ENCODE measurements around the gene PSMD1. TPM values are rescaled to one million over a fixed set of nuclear protein-coding genes. Genes with fewer than 3 reads are reported as not detected.

The PSMD1 gene
- total RNA-seq, 1 donor from 2014 or later = 83.3 TPM

DNA sequence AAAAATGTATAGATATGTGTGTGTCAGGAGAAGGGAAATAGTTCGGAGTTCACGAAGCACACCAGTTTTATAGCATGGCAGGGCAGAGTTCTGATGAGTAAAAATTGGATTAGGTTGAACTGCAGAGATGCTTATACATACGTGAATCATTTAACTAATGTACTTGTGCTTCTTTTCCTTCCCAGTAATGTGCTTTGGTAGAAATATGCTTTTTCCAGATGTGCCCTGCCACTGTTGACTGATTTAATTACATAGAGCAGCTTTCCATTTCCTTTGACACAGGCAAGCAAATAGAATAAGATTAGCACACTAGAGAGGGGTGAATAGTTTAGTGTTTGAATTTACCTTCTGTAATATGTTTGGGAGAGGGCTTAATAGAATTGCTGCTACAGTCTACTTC lies 112.8 kb downstream of the PSMD1 start:
- Mint-ChIP-seq H3K27me3 (ENCODE audit: low read depth) (no peaks in the 10 kb centered on the region), H3K4me3 (no peak overlapping the region), H3K9me3 (no peaks in the 10 kb centered on the region), H3K36me3 (peaks cover 47% of the 10 kb centered on the region), H3K27ac (peak overlapping the region; percentile 9), H3K4me1 (peaks cover 20% of the 10 kb centered on the region)
- no peak for DNase-seq (ENCODE audit: low spot score in 2 of 2, unreplicated experiment in 2 of 2)
- TF ChIP-seq, protein P1, sequence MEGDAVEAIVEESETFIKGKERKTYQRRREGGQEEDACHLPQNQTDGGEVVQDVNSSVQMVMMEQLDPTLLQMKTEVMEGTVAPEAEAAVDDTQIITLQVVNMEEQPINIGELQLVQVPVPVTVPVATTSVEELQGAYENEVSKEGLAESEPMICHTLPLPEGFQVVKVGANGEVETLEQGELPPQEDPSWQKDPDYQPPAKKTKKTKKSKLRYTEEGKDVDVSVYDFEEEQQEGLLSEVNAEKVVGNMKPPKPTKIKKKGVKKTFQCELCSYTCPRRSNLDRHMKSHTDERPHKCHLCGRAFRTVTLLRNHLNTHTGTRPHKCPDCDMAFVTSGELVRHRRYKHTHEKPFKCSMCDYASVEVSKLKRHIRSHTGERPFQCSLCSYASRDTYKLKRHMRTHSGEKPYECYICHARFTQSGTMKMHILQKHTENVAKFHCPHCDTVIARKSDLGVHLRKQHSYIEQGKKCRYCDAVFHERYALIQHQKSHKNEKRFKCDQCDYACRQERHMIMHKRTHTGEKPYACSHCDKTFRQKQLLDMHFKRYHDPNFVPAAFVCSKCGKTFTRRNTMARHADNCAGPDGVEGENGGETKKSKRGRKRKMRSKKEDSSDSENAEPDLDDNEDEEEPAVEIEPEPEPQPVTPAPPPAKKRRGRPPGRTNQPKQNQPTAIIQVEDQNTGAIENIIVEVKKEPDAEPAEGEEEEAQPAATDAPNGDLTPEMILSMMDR (IDR thresholded peaks at IDR 0.05; ENCODE audit: unreplicated experiment) = no peak

DNA sequence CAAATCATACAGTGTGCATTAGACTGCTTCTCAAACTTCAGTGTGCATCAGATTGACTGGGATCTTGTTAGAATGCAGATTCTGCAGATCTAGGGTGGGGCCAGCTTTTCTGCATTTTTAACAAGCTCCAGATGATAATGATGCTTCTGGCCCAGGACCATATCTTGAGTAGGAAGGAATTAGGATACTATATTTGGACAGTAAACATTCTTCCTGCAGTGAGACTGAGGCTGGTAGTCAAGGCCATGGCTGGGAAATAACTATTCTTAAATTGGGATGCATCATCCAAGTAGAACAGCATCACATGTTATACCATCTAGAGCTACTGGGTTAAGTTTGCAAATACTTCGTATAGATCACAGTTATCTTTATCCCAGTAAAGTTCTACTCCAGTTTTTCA lies 113.4 kb downstream of the PSMD1 start:
- H3K9me3 Mint-ChIP-seq = no peaks in the 10 kb centered on the region
- no peak for DNase-seq (ENCODE audit: low spot score in 2 of 2, unreplicated experiment in 2 of 2)
- peak overlapping the region; percentile 9 for H3K27ac Mint-ChIP-seq
- TF ChIP-seq, protein P1 (IDR thresholded peaks at IDR 0.05; ENCODE audit: unreplicated experiment) = no peak
- peaks cover 21% of the 10 kb centered on the region for H3K4me1 Mint-ChIP-seq
- peaks cover 45% of the 10 kb centered on the region for H3K36me3 Mint-ChIP-seq
- no peak overlapping the region for H3K4me3 Mint-ChIP-seq
- no peaks in the 10 kb centered on the region for H3K27me3 Mint-ChIP-seq (ENCODE audit: low read depth)

DNA sequence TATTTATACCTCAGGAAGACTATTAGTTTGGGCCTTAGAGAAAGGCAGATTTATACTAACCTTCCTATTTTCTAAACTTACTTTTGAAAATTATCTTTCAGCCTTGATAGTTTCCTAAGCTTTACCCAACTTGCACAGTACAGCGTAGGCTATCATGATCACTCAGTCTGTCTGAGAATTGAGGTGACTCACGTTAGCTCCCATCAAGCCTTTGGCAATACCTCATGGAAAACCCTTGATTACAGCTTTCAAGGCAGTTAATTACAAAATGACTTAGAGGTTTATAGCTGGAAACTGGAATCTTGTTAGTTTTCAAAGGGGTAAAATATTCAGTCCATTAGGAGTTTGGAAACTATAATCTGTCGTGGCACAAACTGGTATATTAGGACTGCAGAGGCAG lies 115.4 kb downstream of the PSMD1 start:
- no peaks in the 10 kb centered on the region for H3K9me3 Mint-ChIP-seq
- H3K27me3 Mint-ChIP-seq (ENCODE audit: low read depth) = no peaks in the 10 kb centered on the region
- H3K27ac Mint-ChIP-seq = no peak overlapping the region
- H3K36me3 Mint-ChIP-seq = peaks cover 37% of the 10 kb centered on the region
- H3K4me3 Mint-ChIP-seq = no peak overlapping the region
- no peak for DNase-seq (ENCODE audit: low spot score in 2 of 2, unreplicated experiment in 2 of 2)
- H3K4me1 Mint-ChIP-seq = peaks cover 21% of the 10 kb centered on the region
- TF ChIP-seq, protein P1 (IDR thresholded peaks at IDR 0.05; ENCODE audit: unreplicated experiment) = no peak

DNA sequence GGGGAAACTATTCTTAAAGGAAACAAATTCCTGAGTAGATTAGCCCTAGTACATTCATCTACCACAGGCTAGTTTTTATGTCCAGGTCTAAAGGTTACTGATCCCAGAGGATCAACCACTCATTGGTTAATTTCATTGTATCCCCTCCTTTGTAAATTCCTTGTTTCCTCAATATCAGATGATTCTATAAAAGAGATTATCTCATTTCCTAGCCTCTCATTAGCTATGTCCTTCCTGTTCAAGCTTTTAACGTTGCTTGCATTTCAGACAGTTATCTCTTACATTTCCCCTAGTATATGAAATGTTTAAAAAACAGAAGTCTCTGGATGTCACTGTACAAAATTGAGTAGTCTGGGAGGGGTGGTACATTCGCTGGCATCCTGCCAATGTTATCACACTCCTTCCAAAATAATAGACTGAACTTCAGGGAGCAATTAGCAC lies 117.6 kb downstream of the PSMD1 start:
- Mint-ChIP-seq H3K36me3 (peaks cover 28% of the 10 kb centered on the region), H3K27ac (peak overlapping the region; percentile 82), H3K4me3 (no peak overlapping the region), H3K9me3 (no peaks in the 10 kb centered on the region), H3K27me3 (ENCODE audit: low read depth) (no peaks in the 10 kb centered on the region), H3K4me1 (peaks cover 17% of the 10 kb centered on the region)
- no peak for DNase-seq (ENCODE audit: low spot score in 2 of 2, unreplicated experiment in 2 of 2)
- TF ChIP-seq, protein P1 (IDR thresholded peaks at IDR 0.05; ENCODE audit: unreplicated experiment) = no peak

DNA sequence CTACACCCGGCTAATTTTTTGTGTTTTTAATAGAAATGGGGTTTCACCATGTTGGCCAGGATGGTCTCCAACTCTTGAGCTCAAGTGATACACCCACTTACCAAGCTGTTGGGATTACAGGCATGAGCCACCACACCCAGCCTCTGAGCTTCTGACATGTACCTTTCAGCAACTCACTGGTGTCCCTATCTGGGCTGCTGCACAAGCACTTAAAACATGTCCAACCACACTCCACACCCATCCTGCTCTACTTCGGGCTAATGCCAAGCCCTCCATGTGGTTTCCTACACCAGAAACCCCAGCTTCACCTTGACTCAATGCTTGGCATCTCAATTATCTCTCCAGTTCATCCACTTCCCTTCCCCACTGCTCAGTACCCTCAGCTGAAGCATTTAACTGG lies 119.4 kb downstream of the PSMD1 start:
- Mint-ChIP-seq H3K4me1 (peaks cover 14% of the 10 kb centered on the region), H3K27me3 (ENCODE audit: low read depth) (no peaks in the 10 kb centered on the region), H3K9me3 (no peaks in the 10 kb centered on the region), H3K36me3 (peaks cover 22% of the 10 kb centered on the region), H3K4me3 (no peak overlapping the region), H3K27ac (peak overlapping the region; percentile 67)
- no peak for DNase-seq (ENCODE audit: low spot score in 2 of 2, unreplicated experiment in 2 of 2)
- TF ChIP-seq, protein P1 (IDR thresholded peaks at IDR 0.05; ENCODE audit: unreplicated experiment) = no peak
